ENCODE results near the gene PHACTR1.

DNA sequence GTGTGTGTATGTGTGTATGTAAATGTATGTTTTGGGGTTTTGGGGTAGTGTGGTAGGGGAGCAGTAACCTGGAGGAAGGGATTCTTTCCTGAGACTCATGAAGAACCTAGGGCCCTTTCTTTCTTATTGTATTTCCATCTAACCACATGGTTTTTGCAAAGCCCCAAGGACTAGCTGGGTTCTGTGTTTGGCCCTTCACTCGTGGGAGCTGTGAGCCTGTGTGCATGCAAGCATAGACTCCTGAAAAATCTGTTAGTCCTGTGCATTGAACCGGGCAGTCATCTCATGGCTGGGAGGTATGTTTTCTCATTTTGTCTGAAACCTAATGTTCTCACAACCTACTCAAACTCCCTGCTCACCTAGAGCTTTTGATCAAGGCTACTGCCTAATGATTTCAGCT is 219.1 kb downstream of the PHACTR1 start:
- no peak for TF ChIP-seq EZH2 (IDR thresholded peaks at IDR 0.05)
- TF ChIP-seq POLR2AphosphoS5 (IDR thresholded peaks at IDR 0.05; ENCODE audit: borderline replicate concordance, low read depth, low read length), result no peak
- TF ChIP-seq FOXP2 (optimal IDR thresholded peaks at IDR 0.05; ENCODE audit: control extremely low read depth, extremely low read length, insufficient read depth), result no peak

Data from SK-N-MC (cell line).